G401.6 (cell line): ENCODE results near the gene SSUH2.
"Not testable (repeated sequence)": the region's sequence is repeated elsewhere in the genome, so short reads cannot be mapped to it uniquely, and the experiment has no call there.

Source experiments
- FAIRE-seq: peaks from 2 replicates; lab custom pipeline; 2012; peaks lifted over from hg19 to GRCh38; lab: Jason Lieb, UNC

Gene SSUH2

DNA sequence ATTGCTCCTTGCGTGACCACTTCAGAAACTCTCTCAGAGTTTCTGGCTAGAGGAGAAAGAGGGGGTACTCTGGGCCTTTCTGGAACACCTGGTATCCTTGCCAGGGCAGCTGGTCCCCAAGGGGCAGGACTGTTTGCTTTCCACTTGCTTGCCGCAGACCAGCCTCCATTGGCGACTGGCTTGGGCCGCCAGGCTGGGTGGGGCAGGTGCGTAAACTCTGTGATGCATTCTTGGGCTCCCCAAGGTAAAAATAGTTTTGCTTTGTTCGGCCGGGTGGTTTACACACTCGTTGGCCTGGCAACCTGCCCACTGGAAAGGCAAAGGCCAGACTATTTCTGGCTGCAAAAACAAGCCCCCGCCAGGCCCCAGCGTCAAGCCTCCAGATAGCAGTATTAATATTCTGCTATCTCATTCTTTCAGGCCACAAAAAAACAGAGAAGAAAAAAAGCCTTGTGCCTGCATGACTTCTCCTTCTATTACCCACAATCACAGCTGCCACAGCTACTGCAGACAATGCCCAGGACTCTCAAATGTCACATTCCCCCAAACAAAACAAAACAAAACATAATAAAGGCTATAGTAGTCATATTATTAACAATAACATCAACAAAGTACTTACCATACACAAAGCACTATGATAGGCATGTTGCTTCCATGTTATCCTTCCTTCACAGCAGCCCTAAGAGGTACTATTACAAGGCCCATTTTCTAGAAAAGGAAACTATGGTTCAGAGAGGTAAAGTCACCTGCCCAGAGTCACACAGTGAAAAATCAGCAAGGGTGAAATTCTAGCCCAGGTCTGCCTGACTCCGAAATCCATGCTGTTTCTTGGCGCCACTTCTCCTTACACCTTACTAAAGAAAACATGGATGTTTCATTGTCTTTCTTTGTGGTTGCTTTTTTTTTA is 14.0 kb upstream of the SSUH2 start:
- FAIRE-seq = no peak

DNA sequence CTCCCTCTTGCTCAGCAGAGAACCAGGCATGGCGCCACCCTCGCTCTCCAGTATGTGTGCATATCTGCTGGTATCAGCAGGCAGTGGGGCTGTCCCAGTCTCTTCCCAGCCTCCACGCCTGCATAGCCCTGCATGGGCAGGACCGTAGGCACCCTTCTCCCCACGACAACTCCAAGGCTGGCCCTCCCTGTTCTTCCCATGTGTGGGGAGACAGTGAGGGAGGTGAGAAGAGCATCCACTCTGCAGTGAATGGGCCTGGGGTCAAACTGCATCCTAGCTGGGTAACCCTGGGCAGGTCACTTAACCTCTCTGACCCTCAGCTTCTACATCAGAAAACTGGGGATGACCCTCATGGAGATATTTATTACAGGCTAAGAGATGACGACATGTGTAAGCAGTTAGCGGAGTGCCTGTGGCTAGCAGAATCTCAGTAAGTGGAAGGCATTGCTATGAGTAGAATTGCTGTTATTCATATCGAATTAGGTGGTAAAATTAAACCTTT is 13.3 kb upstream of the SSUH2 start:
- no peak for FAIRE-seq

GRCh38 chr3:8656240-8656639 is 11.6 kb upstream of the SSUH2 start:
- FAIRE-seq = no peak

DNA sequence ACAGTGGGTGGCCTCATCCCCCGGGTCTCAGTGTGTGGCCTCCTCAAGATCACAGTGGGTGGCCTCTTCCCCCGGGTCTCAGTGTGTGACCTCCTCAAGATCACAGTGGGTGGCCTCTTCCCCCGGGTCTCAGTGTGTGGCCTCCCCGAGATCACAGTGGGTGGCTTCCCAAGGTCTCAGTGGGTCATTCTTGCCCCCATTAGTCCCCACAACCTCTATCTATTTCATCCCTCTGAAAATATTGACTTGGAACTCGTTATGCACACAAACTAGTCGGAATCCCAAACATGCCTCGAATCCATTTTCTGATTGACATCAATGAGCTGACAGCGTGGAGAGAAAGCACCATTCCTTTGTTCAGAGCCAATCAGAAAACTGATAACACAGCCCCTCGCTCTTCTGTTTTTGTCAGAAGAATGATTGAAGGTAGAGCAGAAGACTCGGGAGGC is 10.8 kb upstream of the SSUH2 start:
- no peak for FAIRE-seq

DNA sequence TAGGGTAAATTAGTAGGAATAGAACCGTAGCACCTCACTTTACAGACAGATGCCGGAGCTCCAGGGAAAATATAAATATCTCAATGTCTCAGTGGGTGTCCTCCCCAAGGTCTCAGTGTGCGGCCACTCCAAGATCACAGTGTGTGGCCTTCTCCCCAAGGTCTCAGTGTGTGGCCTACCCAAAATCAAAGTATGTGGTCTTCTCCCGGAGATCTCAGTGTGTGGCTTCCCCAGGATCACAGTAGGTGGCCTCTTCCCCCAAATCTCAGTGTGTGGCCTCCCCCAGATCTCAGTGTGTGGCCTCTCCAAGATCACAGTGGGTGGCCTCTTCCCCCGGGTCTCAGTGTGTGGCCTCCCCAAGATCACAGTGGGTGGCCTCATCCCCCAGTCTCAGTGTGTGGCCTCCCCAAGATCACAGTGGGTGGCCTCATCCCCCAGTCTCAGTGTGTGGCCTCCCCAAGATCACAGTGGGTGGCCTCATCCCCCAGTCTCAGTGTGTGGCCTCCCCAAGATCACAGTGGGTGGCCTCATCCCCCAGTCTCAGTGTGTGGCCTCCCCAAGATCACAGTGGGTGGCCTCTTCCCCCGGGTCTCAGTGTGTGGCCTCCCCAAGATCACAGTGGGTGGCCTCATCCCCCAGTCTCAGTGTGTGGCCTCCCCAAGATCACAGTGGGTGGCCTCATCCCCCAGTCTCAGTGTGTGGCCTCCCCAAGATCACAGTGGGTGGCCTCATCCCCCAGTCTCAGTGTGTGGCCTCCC is 10.2 kb upstream of the SSUH2 start:
- FAIRE-seq = not testable (repeated sequence)

DNA sequence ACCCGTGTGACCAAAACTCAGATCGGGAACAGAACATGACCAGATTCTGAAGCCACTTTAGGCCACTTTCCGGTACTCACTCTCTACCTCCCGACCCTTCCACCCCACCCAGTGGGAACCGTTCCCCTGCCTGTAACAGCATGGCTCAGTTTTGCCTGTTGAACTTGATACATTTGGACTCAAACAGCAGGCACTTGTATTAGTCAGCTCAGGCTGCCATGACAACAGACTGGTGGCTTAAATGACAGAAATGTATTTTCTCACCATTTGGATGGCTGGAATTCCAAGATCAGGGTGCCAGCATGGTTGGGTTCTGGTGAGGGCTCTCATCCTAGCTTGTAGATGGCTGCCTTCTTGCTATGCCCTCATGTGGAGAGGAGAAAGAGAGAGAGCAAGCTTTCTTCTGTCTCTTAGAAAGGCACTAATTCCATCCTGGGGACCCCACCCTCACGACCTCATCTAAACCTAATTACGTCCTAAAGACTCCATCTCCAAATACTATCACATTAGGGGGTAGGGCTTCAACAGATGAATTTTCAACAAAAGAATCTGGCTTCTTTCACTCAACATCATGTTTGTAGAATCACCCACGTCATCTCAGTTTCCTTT is 9.3 kb upstream of the SSUH2 start:
- no peak for FAIRE-seq

DNA sequence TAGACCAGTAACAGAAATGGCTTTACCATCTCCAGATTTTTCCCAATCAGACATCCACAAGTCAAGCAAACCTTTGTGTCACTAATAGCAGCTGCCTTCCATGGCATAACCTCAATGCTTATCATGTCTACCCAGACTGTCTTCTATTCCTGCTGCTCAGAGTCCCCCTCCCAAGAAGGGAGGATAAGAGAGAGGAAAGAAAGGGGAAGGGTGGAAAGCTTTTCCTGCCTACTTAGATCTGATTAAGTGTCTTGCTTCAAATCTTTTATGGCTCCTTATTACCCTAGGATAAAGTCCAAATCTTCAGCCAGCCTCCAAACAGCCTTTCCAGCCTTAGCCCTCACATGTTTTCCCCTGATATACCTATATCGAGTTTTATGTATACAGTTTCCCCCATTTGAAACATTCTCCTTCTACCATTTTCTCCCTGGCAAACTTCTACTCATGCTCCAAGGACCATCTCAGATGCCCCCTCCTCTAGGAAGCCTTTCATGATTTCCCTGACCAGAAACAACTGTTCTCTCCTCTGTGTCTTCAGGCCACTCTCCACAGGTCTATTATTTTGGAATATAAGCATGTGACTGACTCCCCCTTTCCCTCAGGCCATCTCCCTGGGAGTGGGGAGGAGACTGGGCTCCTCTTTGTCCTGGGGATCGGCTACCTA is 7.9 kb upstream of the SSUH2 start:
- FAIRE-seq = no peak

DNA sequence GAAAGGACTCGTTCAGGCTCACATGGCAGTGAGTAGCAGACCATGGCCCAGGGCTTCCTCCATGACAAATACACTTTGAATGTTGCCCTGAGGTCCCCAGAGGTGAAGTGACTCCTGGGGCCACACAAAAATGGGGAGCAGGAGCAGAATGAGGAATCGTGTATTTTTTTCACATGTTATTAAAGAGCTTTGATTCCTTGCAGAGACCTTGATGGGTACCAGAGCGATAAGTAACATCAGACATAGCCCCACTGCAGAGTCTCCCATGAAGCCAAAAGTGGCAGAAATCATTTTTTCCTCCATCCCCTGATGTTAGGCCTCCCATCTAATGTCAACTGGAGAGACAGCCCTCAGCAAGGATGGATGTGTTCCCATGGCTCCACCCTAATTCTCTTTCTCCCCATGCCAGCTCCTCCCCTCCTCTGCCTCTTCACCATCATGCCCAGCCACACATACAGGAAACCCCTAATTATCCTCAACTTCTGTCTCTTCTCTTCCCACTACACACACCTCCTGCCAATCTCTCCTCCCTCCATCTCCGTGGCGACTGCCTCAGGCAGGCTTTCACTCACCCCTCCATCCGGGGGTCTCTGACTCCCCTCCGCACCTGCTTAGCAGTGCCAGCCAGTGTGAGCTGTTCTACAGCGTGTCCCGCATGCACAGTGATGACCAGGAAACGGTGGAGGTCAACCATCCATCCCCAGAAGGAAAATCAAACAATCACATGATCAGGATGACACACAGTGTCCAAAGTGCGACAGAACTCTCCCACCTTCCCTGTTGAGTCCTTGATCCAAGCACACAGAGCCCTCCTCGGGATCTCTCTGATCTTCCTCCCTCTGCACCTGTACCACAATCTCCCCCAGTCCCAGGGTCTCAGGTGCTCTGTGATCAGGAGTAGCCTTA is 7.1 kb upstream of the SSUH2 start:
- FAIRE-seq = no peak

- FAIRE-seq = no peak
Observed at GRCh38 chr3:8650583-8651416, 6.2 kb upstream of the SSUH2 start.

- FAIRE-seq = no peak
Observed at GRCh38 chr3:8649757-8650156, 5.2 kb upstream of the SSUH2 start.

DNA sequence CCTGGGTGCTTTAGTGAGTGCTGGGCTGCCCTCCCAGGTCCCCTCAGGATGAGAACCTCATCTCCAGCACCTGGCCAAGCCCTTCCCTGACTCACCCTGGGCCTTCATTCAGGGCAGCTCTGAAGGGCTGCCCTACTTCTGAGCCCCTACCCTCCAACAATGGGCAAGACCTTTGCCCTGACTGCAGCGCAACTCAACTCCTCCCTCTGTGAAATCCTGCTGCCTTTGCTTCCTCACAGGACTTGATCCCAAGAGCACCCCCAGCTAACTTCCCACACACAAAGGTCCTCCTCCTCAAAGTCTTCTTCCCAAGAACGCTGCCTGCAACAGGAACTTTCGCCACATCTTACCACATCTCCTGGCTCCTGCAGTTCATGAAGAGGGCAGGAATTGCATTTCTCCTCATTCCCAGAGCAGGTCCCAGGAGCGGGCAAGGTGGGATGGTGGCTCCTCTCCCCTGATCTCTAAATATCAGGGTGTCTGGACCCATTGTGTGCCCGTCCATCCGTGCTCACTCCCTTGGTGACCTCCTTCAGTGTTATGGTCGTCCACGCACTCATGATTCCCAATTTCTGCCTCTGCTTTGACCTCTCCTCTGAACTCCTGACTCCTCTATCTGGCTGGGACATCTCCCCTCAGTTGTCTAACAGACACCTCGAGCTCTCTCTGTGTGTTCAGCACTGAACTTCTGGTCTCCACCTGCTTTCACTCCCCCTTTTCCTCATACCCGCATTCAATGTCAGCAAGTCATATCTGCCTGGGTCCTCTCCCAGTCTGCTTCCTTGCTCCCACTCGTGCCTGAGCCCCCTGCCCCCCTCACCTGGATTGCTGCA is 4.5 kb upstream of the SSUH2 start:
- FAIRE-seq = no peak

GRCh38 chr3:8647137-8647985 is 2.8 kb upstream of the SSUH2 start:
- no peak for FAIRE-seq

- no peak for FAIRE-seq
Observed at GRCh38 chr3:8646313-8646938, 1.8 kb upstream of the SSUH2 start.

- no peak for FAIRE-seq
Observed at GRCh38 chr3:8645712-8646111, 1.1 kb upstream of the SSUH2 start.

- no peak for FAIRE-seq
Observed at GRCh38 chr3:8643693-8644365, 769 bp downstream of the SSUH2 start.

DNA sequence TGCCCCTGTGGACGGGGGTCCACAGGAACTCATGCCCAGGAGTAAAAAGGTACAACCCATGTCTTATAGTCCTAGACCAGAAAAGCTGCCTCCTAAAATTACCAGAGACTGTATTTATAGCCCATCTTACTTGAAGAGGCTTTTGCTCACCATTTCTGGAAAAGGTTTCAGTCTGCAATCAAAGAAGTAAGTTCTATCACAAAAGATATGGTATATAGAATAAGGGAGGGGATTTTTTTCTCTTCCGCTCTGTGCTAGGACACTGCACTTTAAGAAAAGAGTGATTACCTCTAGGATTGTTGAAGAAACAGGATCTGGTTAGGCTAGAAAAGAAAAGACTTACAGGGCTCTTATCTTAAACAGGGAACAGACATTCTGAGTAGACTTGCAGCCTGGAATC is 2.6 kb downstream of the SSUH2 start:
- no peak for FAIRE-seq

- FAIRE-seq = no peak
Observed at GRCh38 chr3:8641472-8641871, 3.1 kb downstream of the SSUH2 start.
